ENCODE measurements around the gene RUNDC1.

DNA sequence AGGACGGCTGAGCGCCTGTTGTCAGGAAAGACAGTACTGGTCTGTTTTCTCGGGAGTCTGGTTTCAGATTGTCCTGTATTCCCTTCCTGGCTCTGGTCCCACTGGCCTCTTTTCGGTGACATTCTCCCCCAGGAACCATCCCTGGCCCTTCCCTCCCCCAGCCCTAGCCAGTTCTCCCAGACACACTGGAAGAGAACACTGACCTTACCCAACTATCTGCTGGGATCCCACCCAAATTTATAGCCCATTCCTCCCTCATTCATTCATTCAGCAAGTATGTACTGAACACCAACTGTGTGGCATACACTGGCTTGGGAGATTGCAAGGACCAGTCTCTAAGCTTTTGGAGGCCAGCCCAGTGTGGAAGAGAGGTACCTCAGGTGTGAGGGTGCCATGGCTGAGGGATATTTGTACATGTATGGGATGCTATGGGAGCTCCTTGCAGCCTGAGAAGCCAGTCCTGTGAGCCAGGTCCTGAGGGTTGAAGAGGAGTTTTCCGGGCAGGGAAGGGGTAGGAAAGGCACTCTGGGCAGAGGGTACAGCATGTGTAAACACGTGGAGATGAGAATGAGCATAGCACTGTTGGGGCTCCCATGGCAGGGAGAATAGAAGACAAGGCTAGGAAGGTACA is 49.9 kb downstream of the RUNDC1 start:
- TF ChIP-seq, protein P1, sequence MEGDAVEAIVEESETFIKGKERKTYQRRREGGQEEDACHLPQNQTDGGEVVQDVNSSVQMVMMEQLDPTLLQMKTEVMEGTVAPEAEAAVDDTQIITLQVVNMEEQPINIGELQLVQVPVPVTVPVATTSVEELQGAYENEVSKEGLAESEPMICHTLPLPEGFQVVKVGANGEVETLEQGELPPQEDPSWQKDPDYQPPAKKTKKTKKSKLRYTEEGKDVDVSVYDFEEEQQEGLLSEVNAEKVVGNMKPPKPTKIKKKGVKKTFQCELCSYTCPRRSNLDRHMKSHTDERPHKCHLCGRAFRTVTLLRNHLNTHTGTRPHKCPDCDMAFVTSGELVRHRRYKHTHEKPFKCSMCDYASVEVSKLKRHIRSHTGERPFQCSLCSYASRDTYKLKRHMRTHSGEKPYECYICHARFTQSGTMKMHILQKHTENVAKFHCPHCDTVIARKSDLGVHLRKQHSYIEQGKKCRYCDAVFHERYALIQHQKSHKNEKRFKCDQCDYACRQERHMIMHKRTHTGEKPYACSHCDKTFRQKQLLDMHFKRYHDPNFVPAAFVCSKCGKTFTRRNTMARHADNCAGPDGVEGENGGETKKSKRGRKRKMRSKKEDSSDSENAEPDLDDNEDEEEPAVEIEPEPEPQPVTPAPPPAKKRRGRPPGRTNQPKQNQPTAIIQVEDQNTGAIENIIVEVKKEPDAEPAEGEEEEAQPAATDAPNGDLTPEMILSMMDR (conservative IDR thresholded peaks at IDR 0.05 in 1 of 2, IDR thresholded peaks at IDR 0.05 in 1 of 2; ENCODE audit: low read depth in 1 of 2, low read length in 2 of 2), result no peak
- no peak for TF ChIP-seq EZH2 (IDR thresholded peaks at IDR 0.05; ENCODE audit: low read length, missing control alignments)
